ENCODE measurements around the gene ZNF212.
"Not testable (repeated sequence)": the region's sequence is repeated elsewhere in the genome, so short reads cannot be mapped to it uniquely, and the experiment has no call there.

Gene ZNF212

DNA sequence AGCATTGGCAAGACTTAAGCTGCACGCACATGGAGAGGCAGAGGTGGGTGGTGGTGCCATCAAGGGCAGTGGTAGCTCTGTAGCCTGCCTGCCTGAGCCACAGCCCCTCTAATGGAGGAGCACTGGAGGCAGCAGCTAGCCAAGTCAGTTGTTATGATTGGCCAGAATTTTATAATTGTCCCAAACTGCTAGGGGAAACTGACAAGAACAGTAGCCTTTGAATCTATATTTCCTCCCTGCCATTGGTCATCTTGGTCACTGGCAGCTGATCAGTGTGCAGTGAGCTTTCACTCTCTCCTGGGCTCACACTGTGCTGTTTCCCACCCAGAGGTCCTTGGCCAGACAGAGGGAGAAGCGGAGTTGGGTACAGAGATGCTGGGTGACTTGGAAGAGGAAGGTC is 12.9 kb downstream of the ZNF212 start:
- no peak for DNase-seq (ENCODE audit: low read depth)

DNA sequence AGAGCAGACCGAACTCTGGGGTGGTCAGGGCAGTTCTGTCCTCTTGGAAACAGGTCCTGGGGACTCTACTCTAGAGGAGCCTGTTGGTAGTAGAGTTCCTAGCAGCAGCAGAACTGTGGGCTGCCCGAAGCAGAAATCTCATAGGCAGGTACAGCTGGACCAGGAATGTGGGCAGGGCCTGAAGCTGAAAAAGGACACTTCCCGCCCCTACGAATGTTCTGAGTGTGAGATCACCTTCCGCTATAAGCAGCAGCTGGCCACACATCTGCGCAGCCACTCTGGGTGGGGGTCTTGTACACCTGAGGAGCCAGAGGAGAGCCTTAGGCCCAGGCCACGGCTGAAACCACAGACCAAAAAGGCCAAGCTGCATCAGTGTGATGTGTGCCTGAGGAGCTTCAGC is 14.2 kb downstream of the ZNF212 start:
- no peak for DNase-seq (ENCODE audit: low read depth)

DNA sequence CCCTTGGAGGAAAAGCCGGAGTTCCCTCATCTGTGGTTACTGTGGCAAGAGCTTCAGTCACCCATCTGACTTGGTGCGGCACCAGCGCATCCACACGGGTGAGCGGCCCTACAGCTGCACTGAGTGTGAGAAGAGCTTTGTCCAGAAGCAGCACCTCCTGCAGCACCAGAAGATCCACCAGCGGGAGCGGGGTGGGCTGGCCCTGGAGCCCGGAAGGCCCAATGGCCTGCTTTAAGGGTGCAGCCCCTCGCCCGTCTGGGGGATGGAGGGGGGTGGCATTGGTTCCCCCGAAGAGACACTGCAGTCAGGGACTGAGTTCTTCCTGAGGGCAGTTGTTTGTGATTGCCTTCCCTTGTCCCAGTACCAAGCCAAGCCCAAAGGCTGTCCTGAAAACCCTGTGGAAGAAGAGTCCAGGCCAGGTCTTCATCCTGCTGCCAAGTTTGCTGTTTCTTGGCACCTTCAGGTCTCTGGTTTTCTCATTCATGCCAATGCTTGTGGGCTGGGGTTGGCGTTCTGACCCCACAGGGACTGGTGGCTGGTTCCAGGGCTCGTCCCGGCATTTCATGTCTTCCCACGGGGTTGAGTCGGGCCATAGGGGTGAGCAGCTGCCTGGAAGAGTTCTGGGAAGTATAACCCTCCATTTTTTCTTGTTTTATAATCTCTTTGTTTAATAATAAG is 14.9 kb downstream of the ZNF212 start:
- no peak for DNase-seq (ENCODE audit: low read depth)

DNA sequence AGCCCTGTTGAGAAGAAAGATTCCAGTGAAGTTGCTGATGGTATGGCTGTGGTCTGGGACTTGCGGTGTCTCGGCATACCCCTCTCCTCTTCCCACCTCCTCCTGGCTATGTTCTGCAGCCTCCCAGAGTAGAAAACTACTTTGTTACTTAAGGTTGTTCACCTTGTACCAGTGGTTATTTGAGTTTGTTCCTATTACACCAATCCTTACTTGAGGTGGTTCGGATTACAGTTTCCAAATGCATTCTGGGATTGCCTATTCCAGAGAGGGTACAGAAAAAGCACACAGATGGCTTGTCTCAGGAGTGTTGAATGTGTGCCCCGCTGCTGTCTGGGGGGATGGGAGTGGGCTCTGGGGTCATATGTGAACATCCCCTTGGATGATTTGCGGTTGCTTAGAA is 15.7 kb downstream of the ZNF212 start:
- no peak for DNase-seq (ENCODE audit: low read depth)

DNA sequence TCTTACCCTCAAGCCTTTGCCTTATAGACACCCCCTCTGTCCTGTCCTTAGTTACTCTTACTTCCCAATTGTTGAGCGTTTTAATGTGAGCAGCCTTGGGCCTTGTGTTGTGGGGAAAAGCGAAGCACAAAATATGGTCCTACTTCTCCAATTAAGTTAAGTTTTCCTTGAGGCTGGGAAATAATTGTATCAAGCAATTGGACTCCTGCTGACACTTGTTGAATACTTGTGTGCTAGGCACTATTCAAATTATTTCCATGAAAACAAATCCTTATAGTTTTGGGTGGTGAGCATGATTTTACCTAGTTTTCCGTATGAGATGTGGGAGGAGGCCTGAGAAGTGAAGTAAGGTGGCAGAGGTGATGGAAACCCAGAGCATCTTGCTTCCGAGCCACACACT is 17.1 kb downstream of the ZNF212 start:
- DNase-seq (ENCODE audit: low read depth) = no peak

DNA sequence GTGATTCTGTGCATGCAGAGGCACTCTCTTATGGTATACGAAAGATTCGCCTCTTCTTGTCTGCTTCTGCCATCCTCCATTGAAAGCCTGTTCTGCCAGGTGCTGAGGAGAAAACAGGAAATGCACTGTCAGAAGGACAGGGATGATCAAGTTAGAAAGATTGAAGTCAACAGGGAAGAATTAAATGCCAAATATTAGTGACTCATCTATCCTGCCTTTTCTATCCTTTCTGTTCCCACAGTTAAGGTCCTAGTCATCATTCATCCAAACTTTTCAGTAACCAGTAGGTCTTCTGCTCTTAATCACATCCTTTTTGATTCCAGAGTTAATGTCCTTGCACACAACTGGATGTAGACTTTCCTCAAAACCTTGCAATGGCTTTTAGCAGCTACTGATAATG is 17.7 kb downstream of the ZNF212 start:
- no peak for DNase-seq (ENCODE audit: low read depth)

DNA sequence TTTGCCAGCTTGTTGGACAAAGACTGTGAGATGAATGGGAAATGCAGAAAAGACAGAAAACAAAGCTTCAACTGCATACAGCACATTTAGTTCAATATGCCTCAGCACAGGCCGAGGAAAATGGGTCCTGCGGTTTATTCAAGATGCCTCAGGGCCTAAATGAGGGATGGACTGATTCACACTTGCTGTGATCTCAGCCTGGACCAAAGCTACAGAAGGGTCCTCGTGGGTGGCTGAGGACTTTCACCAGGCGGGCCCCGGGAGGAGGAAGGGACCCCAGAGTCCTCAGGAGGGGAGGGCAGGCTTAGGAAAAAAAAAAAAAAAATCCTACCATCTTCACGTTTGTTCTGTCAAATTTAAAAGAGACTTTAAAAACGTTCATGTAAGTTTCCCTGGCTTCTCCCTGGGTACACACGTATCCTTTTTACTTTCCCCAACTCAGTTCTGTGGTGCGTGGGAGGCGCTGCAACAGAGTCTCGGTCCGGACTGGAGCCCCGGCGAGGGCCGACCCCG is 21.9 kb downstream of the ZNF212 start:
- DNase-seq (ENCODE audit: low read depth) = no peak

DNA sequence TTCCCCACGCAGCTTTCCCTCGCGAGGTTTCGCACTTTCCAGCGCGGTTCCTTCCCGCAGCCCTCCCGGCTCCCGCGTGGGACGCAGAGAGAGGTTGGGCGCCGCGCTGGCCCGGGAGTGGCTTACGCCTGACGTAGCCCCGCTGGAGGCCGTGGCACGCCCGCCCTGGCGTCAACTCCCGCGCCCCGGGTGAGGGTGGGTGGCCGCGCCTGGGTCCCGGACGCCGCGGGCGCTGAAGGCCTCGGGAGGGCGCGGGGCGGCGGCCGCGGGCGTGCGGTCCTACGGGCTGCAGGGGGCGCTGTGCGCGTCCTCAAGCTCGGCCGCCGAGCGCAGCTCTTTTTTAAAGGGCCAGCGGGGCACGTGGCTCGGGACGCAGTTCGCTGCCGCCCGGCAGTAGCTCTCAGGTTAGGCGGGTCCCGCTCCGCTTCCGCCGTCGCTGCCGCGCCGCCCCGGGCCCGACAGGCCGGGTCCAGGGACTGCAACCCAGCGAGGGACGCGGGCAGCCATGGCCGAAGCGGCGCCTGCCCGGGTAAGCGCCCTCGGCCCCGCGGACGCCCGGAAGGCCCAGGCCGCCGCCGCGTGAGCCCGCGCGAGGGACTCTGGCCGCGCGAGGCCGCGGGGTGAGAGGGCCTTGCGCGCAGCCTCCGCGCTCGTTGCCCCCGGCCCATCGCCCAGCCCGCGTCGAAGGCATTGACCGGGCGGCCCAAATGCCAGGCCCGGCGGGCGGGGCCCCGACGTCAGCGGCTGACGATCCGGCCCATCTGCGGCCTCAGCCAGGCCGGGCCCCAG is 22.6 kb downstream of the ZNF212 start, which contains the start of gene ZNF783:
ZNF783 (plus strand) TSS at position 368 of the 789 bp plus-strand sequence; CDS start at position 506, 138 bp downstream.
- DNase-seq (ENCODE audit: low read depth) = peak; percentile 72

DNA sequence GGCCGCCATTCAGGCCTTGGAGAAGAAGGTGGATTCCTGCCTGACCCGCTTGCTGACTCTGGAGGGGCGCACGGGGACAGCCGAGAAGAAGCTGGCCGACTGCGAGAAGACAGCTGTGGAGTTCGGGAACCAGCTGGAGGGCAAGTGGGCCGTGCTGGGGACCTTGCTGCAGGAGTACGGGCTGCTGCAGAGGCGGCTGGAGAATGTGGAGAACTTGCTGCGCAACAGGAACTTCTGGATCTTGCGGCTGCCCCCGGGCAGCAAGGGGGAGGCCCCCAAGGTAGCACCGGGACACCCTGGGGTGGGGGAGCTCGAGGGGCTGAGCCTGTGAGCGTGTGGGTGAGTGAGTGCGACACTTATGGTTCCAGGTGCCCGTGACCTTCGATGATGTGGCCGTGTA is 27.0 kb downstream of the ZNF212 start:
- DNase-seq (ENCODE audit: low read depth) = no peak

DNA sequence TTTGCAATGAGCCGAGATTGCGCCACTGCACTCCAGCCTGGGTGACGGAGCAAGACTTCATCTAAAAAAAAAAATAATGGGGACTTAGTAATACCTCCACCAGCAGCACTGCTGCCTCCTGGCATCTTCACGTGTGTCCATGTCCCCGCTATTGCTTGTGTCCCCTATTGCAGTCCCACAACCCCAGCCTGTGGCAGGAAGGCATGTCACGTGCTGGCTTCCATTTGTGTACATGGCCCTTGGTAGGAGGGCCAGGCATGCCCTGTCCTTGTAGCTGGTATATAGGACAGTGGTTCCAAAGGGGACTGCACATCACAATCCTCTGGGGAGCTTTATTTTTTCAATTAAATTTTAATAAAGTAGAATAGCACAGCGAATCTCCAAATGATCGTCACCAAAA is 28.3 kb downstream of the ZNF212 start:
- no peak for DNase-seq (ENCODE audit: low read depth)

DNA sequence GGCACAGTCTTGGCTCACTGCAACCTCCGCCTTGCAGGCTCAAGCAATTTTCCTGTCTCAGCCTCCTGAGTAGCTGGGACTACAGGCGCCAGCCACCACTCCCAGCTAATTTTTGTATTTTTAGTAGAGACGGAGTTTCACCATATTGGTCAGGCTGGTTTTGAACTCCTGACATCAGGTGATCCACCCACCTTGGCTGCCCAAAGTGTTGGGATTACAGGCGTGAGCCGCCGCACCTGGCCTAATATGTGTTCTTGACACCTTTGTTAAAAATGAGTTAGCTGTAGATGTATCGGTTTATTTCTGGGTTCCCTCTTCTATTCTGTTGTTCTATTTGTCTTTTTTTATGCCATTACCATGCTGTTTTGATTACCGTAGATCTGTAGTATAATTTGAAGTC is 35.0 kb downstream of the ZNF212 start:
- DNase-seq (ENCODE audit: low read depth) = not testable (repeated sequence)

DNA sequence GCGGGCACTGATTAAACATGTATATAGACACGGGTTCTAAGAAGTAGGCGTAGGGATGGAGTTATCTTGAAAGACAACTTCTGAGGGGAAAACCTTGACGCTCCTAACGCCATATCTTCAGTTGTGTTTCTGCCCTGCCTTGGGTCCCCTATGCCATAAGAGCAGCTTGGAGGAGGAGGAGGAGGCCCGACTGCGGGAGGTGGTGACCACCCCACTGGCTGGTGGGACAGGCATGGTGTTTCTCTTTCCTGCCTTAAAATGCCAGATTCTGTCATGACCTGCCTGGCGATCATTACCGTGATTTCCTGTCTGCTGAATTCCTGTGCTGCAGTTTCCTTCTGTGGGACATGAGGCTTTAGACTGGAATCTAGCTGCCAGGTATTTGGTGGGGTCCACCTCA is 38.4 kb downstream of the ZNF212 start:
- no peak for DNase-seq (ENCODE audit: low read depth)

DNA sequence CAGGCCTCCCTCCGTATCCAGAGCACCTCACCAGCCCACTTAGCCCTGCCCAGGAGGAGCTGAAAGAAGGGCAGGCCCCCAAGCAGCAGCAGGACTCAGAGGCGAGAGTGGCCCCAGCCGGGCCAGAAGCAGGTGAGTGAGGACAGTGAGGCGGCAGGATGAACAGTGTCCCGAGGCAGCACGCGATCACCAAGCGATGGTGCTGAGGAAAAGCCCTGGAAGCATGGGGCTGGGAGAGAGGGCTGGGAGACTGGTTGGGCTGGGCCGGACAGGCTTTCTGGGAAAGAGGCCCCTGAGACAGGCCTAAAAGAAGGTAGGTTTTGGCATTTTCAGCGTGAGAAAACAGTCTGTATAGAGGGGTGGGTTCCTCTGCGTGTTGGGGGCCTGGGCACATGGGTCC is 38.9 kb downstream of the ZNF212 start:
- no peak for DNase-seq (ENCODE audit: low read depth)

DNA sequence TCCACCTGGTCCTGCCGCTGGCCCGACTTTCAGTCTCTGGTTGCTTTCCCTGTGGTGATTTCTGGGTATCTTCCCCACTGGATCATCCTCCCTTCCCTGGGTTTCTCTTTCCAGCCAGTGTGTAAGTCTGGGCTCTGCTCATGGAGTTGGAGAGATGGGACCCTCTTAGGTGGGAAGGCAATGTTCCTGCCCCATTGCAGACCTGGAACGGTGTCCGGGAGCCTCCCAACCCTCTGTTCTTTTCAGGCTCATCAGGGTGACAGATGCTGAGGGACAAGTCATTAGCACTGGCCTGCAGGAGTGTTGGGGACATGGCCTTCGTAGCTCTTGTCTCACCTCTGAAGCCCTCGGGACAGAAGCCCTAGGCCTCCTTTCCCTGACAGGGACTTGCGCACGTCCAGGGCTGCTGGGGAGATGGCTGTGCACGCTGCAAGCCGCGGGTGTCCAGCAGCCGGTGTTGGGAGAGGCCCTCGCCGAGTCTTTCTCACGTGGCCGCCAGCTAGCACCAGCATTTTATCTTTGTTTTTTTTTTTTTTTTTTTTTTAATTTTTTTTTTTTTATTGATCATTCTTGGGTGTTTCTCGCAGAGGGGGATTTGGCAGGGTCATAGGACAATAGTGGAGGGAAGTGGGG is 39.8 kb downstream of the ZNF212 start:
- DNase-seq (ENCODE audit: low read depth) = no peak

DNA sequence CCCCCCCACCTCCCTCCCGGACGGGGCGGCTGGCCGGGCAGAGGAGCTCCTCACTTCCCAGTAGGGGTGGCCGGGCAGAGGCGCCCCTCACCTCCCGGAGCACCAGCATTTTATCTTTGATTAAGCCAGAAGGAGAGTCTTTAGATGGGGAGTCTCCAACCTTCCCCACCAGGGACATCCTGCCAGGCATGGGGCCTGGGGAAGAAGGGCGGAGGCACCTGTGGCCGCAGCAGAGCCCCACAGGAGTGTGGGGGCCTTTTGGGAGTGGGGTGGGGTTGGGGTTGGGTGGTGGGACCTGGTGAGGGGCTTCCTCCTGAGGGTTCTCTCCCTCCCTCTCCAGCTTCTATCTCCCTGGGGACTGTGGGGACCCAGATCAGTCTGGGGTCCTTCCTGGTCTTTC is 40.7 kb downstream of the ZNF212 start:
- no peak for DNase-seq (ENCODE audit: low read depth)

DNA sequence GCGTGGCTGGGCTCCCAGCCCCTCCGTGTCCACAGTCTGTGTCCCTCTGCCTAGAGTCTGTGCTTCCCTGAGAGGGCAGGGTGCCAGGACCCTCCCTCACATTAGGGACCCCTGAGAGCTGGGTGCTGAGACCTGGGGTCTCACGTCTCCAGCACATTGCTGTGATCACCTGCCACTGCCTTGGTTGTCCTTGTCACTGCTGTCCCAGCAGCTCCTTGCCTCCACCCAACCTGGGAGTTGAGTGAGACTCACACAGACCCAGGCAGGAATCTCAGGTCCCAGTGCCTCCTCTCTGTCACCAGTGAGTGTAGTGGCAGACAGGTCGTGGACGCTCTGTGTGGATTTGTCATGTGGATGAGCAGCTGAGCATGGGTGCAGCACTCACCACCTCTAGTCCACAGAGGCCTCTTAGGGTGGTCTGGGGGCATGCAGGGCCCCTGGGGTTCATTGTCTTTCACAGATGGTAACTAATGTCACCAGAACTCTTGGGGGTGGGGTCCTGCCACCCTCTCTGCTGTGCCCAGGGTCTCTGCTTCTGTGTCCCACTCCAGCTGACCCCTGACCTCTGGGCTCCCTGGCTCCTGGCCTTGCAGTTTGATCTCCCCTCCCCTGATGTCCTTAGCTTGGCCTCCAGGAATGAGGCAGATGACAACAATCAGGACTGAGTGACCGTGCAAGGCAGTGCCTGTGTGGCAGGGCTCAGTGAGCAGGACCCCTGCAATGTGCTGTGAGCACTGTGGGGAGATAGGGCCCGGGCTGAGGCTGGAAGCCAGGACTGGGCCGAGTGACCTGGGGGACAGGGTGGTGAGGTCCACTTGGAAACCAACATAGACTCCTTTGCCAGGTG is 41.4 kb downstream of the ZNF212 start:
- DNase-seq (ENCODE audit: low read depth) = no peak

DNA sequence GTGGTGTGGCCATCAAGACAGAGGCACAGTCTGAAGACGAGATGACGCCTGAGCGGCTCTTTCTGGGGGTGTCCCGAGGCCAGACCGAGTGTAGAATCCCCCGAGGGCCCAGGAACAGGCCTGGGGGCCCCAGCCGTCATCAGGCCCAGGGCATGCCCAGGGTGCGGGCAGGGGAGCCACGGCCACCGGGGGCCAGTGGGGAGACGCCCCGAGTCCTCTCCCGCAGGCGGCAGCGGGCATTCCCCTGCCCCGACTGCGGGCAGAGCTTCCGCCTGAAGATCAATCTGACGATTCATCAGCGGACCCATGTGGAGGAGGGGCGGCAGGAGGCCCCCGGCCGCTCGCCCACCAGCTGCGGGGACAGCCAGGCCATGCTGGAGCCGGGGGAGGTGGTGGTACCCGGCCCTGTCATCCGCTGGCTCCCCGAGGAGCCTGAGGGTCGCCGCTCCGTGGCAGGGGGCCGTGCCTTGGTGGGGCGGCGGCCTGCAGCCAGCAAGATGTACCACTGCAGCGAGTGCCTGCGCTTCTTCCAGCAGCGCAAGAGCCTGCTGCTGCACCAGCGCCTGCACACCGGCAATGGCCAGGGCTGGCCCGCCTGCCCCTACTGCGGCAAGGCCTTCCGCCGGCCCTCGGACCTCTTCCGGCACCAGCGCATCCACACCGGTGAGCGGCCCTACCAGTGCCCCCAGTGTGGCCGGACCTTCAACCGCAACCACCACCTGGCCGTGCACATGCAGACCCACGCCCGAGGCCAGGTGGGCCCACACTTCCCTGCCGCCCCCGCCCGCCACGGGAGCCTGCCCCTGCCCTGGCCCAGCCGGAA is 42.3 kb downstream of the ZNF212 start:
- no peak for DNase-seq (ENCODE audit: low read depth)

DNA sequence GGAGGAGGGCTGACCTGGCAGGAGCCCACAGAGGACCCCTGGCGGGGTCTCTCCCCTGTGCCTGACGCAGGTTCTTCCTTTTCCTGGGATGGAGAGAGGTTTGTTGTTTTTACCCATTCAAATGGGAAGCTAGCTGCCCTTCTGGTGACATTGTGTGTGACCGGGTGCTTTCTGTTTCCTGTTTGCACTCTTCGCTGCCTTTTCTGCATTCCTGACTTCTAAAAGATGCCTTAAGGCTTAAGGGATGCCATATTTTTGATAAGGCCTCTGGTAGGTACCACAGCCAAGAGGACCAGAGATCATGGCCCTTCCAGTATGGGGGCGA is 42.8 kb downstream of the ZNF212 start:
- DNase-seq (ENCODE audit: low read depth) = no peak

DNA sequence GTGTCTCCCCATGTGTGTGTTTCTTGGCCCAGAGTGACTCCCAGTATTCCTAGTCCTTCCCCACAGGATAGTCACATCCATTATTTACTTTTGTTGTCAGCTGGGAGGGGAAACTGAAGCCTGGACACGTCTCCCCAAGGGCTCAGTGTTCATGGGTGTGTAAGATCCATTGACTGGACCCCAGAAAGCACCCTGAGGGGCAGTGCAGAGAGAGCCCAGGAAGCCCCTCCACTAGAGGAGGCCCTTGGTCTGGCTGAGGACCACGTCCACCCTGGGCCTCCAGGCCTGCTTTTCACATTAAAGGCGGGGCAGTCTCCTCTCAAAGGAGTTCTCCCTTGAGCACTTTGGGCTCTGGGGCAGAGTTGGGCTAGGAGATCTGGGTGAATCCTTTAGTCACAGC is 43.9 kb downstream of the ZNF212 start:
- no peak for DNase-seq (ENCODE audit: low read depth)

DNA sequence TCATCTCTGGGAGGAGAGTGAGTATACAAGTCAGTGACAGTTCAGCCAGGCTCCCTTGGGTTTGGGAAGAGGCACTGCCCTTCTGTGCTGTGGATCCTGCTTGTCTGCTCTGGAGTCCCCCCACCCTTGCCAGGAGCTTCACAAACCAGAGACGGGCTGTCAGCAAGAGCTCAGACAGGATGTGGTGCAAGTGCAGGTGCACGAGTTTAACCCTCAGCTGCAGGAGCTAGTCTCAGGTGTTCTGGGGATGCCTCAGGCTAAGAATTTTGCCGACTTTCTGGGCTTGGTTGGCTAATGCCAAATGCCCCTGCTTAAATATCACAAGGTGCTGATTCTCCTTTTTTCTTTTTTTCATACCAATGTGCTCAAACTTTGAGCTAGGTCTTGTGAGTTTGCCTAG is 44.9 kb downstream of the ZNF212 start:
- no peak for DNase-seq (ENCODE audit: low read depth)

DNA sequence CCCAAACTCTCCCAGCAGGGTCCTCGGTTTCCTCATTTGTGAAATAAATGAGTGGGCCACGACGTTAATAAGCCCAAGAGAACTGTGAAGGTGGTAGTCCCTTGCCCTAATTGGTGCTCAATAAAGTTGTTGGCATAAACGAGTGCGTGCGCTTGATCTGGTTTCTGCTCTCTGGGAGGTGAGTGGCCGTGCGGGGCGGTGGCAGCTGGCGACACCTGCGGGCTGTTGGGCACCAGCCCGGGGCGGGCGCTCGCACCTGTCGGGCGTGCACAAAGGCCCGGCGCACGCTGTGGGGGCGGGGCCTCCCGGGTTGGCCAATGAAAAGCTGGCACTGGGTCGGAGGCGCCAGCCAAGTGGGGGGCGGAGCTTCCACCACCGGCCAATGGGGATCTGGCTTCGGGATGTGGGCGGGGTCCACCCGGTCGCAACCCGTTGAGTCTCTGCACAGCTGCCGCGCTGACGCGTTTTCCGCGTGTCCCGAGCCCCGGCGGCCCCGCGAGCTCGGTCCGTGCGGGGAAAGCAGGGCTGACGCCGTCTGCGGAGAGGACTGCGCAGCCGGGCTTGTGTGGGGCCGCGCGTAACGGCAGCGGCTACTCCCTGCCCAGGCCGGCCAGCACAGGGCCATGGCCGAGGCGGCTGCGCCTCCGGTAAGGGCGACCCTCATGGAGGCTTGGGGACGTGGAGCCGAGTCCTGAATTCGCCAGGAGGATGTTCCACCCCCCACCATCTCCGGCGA is 45.6 kb downstream of the ZNF212 start:
- peak; percentile 67 for DNase-seq (ENCODE audit: low read depth)

Data from CMK (cell line).